Measurements from ENCODE around the gene SH3BGR. TPM values are rescaled to one million over a fixed set of nuclear protein-coding genes. Genes with fewer than 3 reads are reported as not detected.

SH3BGR gene
- total and polyA plus RNA-seq, 2 of the 8 experiments (the other 6 are each of a cell fraction or from before 2014, with no cell fraction given) = 2.1 to 5.9 TPM

DNA sequence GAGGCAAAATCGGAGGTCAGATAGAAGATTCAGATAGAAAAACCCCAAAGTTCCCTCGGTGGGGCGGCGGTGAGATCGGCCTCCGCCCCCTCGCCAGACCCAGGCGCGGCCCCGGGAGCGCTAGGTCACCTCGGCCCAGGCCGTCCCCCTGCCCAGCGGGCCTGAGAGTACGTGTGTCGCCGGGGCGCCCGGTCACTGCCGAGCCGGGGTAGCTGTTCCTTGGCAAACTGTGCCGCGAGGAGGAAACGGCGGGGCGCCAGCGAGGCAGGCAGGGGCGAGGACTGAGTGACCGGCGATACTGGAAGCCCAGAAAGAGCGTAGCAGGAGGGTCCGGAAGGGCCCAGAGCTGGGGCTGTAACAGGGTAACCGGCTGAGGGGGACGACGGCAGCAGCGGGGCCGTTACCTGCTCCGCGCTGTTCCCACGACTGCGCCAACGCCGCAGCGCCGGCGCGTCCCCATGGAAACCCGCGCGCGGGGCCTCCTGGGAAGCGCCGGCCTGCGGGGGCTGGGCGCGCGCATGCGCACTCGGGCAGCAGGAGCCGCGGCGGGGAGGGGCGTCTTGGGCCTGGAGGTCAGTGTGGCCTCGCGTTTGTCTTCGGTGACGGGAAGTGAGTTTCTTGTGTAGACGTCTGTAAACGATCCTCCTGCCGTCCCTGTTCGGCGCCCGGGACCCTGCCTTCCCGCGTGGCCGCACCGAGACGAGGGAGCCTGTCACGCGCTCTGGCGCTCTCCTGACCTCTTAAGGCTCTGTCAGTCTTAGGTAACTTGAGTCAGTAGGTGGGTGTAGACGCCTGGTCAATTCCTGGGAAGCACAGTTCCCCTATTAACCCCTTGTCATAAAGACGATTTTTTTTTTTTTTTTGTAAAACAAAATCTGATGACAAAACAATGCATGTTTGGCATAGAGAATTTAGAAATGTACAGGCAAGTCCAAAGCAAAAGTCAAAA lies 6.2 kb upstream of the SH3BGR start, which contains the start of gene LCA5L:
TSS of gene LCA5L (minus strand) at position 458 of the 949 bp plus-strand sequence. CDS start 17,285 bp downstream, outside the sequence.
- FAIRE-seq = no peak
- CTCF ChIA-PET (ENCODE audit: partially characterized antibody) = interaction anchor here (0.6 to 1.6 kb wide), 3 partner anchors 47 to 83 kb away, joined by 3 to 4 read pairs (median 3); no protein-coding TSS in a partner anchor
- H2AK5ac ChIP-seq (ENCODE audit: low read depth, low read length) = no peak within 1 kb of the TSS
- TF ChIP-seq EP300 (IDR thresholded peaks at IDR 0.05; ENCODE audit: borderline replicate concordance in 1 of 2, low read depth in 2 of 2, low read length in 2 of 2) (peak in 1 of 2 experiments; percentile 58; a peak in 2 of 3 replicates), SP1 (IDR thresholded peaks at IDR 0.05; ENCODE audit: low read depth, low read length) (no peak), POLR2A (IDR thresholded peaks at IDR 0.05; ENCODE audit: control extremely low read depth in 1 of 2, low read depth in 2 of 2, low read length in 2 of 2) (peak in 1 of 2 experiments; percentile 71; a peak in 2 of 3 replicates), HDAC2 (IDR thresholded peaks at IDR 0.05; ENCODE audit: borderline replicate concordance in 1 of 2, low read depth in 2 of 2, low read length in 2 of 2) (peak in 1 of 2 experiments; percentile 94; a peak in 2 of 4 replicates), BACH1 (IDR thresholded peaks at IDR 0.05; ENCODE audit: low read length) (no peak; the same call in 1 of the 2 replicates), JUND (IDR thresholded peaks at IDR 0.05; ENCODE audit: low read length) (no peak), ASH2L (IDR thresholded peaks at IDR 0.05; ENCODE audit: low read length) (peak; percentile 51), TAF1 (IDR thresholded peaks at IDR 0.05; ENCODE audit: low read depth, low read length) (peak; percentile 16; the same call in 1 of the 2 replicates), KDM4A (IDR thresholded peaks at IDR 0.05; ENCODE audit: low read depth, low read length, severe bottlenecking) (peak; percentile 86)
- TF ChIP-seq, protein P1, sequence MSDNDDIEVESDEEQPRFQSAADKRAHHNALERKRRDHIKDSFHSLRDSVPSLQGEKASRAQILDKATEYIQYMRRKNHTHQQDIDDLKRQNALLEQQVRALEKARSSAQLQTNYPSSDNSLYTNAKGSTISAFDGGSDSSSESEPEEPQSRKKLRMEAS (IDR thresholded peaks at IDR 0.05) = peak; percentile 88

More for the DNA sequence above, 6.2 kb upstream of the SH3BGR start, which contains the start of gene LCA5L:
- Histone ChIP-seq H4K91ac (replicated peaks; ENCODE audit: insufficient read length, low read length) (no peak within 1 kb of the TSS), H3K27me3 (replicated peaks in 1 of 4; ENCODE audit: control insufficient read depth in 3 of 4, extremely low read depth in 1 of 4, insufficient read depth in 3 of 4, low read length in 3 of 4) (no peaks in the 10 kb centered on the region), H3K27ac (ENCODE audit: low read depth, low read length) (peak within 1 kb of the TSS; percentile 61; the same call in 1 of the 2 replicates), H3K4me2 (ENCODE audit: insufficient read depth in 1 of 2, low read depth in 2 of 2, low read length in 2 of 2) (peak within 1 kb of the TSS; percentile 58 to 90), H3K79me1 (ENCODE audit: low read depth, low read length) (no peaks in the 10 kb centered on the region), H3K56ac (replicated peaks; ENCODE audit: insufficient read length, low read depth, low read length) (no peak within 1 kb of the TSS), H3K18ac (ENCODE audit: extremely low read depth, low read length) (peak within 1 kb of the TSS; percentile 100), H3K36me3 (ENCODE audit: control insufficient read depth in 2 of 4, insufficient read depth in 4 of 4, low read length in 3 of 4) (no peaks in the 10 kb centered on the region), H2BK12ac (ENCODE audit: low read depth, low read length) (no peak within 1 kb of the TSS), H4K8ac (ENCODE audit: extremely low read depth, insufficient read depth, low read length) (peak within 1 kb of the TSS; percentile 83; the same call in 1 of the 2 replicates), H4K20me1 (replicated peaks in 1 of 2; ENCODE audit: control insufficient read depth in 1 of 2, insufficient read depth in 2 of 2, low read length in 2 of 2) (no peaks in the 10 kb centered on the region), H3K4ac (replicated peaks; ENCODE audit: insufficient read length, low read depth, low read length) (no peak within 1 kb of the TSS), H3K9ac (replicated peaks in 1 of 4; ENCODE audit: extremely low read depth in 1 of 4, low read depth in 3 of 4, low read length in 3 of 4) (peak within 1 kb of the TSS; percentile 50 to 70 (median 60)), H2BK20ac (ENCODE audit: low read length) (no peak within 1 kb of the TSS), H4K5ac (ENCODE audit: insufficient read length, low read depth, low read length) (peak within 1 kb of the TSS; percentile 64), H2BK15ac (ENCODE audit: low read length) (0 out of 2 replicates have a peak within 1 kb of the TSS, but pooled peaks have one; percentile 90), H3K4me3 (ENCODE audit: extremely low read depth in 1 of 4, insufficient read depth in 2 of 4, low read depth in 3 of 4, low read length in 4 of 4) (peak within 1 kb of the TSS; percentile 60 to 87 (median 73)), H2BK5ac (ENCODE audit: low read depth, low read length) (peak within 1 kb of the TSS; percentile 90), H2BK120ac (replicated peaks; ENCODE audit: low read depth, low read length) (no peak within 1 kb of the TSS), H3K9me3 (ENCODE audit: insufficient read depth in 2 of 2, low read depth in 1 of 2, low read length in 1 of 2) (no peaks in the 10 kb centered on the region), H3K4me1 (replicated peaks in 1 of 4; ENCODE audit: control insufficient read depth in 3 of 4, insufficient read depth in 4 of 4, low read length in 3 of 4) (peaks cover 0 to 7% (median 2%) of the 10 kb centered on the region in 4 experiments; a peak in 6 of 7 replicates), H3K14ac (ENCODE audit: insufficient read length) (no peak within 1 kb of the TSS), H3K23ac (ENCODE audit: insufficient read length) (no peak within 1 kb of the TSS), H3K23me2 (ENCODE audit: low read depth, low read length) (peaks cover 9% of the 10 kb centered on the region), H2AFZ (ENCODE audit: low read length) (peak within 1 kb of the TSS; percentile 92), H3K79me2 (ENCODE audit: control insufficient read depth in 1 of 2, insufficient read depth in 2 of 2, low read length in 2 of 2) (no peaks in the 10 kb centered on the region)
- DNase-seq (ENCODE audit: low read depth in 1 of 2, low spot score in 2 of 2) = peak; percentile 63 to 97
- 1% methylated on average over 73 of the region's 83 CpGs; no CpG with 5 or more reads in 1 of the 2 experiments for WGBS, 2 experiments (ENCODE audit: extremely low coverage in 1 of 2, insufficient coverage in 1 of 2, insufficient read length in 1 of 2, insufficient replicate concordance in 2 of 2, low coverage in 1 of 2, low lambda C conversion rate in 2 of 2, missing lambda C conversion rate in 1 of 2)
- POLR2A ChIA-PET (ENCODE audit: partially characterized antibody) = interaction anchor here (0.7 to 1.6 kb wide), 5 partner anchors 16 to 106 kb away, joined by 3 to 5 read pairs (median 3); partner anchors contain the start of gene HMGN1
